GM23338 (cell line): ENCODE data around the gene GNAI3. TPM values are rescaled to one million over a fixed set of nuclear protein-coding genes. Genes with fewer than 3 reads are reported as not detected.

Source experiments
- ATAC-seq: fragments of 200-7000 bp; cut with Tn5 transposase; 3 replicates; pipeline ENCODE4 v1.9.1; 2020
- DNase-seq: peaks from one replicate; pipeline ENCODE4 v3.0.0-alpha.2; 2015; ENCODE audit warnings: low spot score
- H2AFZ ChIP-seq: fragments of 200-600 bp; sonication (generic); 2 replicates; pipeline ENCODE4 v1.8.0; 2016; ENCODE audit warnings: antibody characterized with exemption, mild to moderate bottlenecking, moderate library complexity
- H3F3A ChIP-seq: fragments of 200-600 bp; sonication (generic); replicated peaks from 2 replicates; pipeline ENCODE4 v1.8.0; 2017; ENCODE audit warnings: antibody characterized with exemption, mixed run types, low read depth
- H3K27ac ChIP-seq: fragments of 200-600 bp; sonication (generic); 2 replicates; pipeline ENCODE4 v1.6.1; 2016; ENCODE audit warnings: low read depth
- H3K27me3 ChIP-seq: fragments of 200-600 bp; sonication (generic); 2 replicates; pipeline ENCODE4 v1.8.0; 2016; ENCODE audit warnings: mild to moderate bottlenecking, mixed run types, moderate library complexity; ENCODE audit not compliant: insufficient read depth
- H3K36me3 ChIP-seq: fragments of 200-600 bp; sonication (generic); 2 replicates; pipeline ENCODE4 v1.8.0; 2016; ENCODE audit warnings: mild to moderate bottlenecking; ENCODE audit not compliant: insufficient read depth
- H3K4me1 ChIP-seq: fragments of 200-600 bp; sonication (generic); 2 replicates; pipeline ENCODE4 v1.8.0; 2016; ENCODE audit warnings: mild to moderate bottlenecking, moderate library complexity; ENCODE audit not compliant: insufficient read depth
- H3K4me2 ChIP-seq: fragments of 200-600 bp; sonication (generic); 2 replicates; pipeline ENCODE4 v1.7.1; 2017; ENCODE audit warnings: mixed run types
- H3K4me3 ChIP-seq: fragments of 200-600 bp; sonication (generic); 2 replicates; pipeline ENCODE4 v1.6.1; 2016; ENCODE audit warnings: mixed run types
- H3K79me2 ChIP-seq: fragments of 200-600 bp; sonication (generic); replicated peaks from 2 replicates; pipeline ENCODE4 v1.8.0; 2017; ENCODE audit warnings: mild to moderate bottlenecking; ENCODE audit not compliant: insufficient read depth
- H3K9me2 ChIP-seq: fragments of 200-600 bp; sonication (generic); 2 replicates; pipeline ENCODE4 v1.8.0; 2017; ENCODE audit not compliant: insufficient read depth
- H4K20me1 ChIP-seq: fragments of 200-600 bp; sonication (generic); replicated peaks from 2 replicates; pipeline ENCODE4 v1.8.0; 2017; ENCODE audit warnings: mild to moderate bottlenecking; ENCODE audit not compliant: insufficient read depth
- H3K27ac Mint-ChIP-seq: 2 replicates; pipeline ENCODE4 v1.8.0; 2020; ENCODE audit warnings: inconsistent platforms, mild to moderate bottlenecking, moderate library complexity, mixed read lengths
- H3K27me3 Mint-ChIP-seq: 3 replicates; pipeline ENCODE4 v1.8.0; 2022; ENCODE audit warnings: low read depth, mild to moderate bottlenecking, moderate library complexity, mixed read lengths, inconsistent platforms; ENCODE audit not compliant: insufficient read depth, poor library complexity
- H3K36me3 Mint-ChIP-seq: 3 replicates; pipeline ENCODE4 v1.8.0; 2021; ENCODE audit warnings: low read depth, mild to moderate bottlenecking, inconsistent platforms, moderate library complexity, mixed read lengths
- H3K4me1 Mint-ChIP-seq: 3 replicates; pipeline ENCODE4 v1.8.0; 2020; ENCODE audit warnings: mild to moderate bottlenecking, inconsistent platforms, mixed read lengths
- H3K4me3 Mint-ChIP-seq: 3 replicates; pipeline ENCODE4 v1.8.0; 2021; ENCODE audit warnings: moderate library complexity, mild to moderate bottlenecking, inconsistent platforms, mixed read lengths
- H3K9me3 Mint-ChIP-seq: 3 replicates; pipeline ENCODE4 v1.8.0; 2020; ENCODE audit warnings: moderate library complexity, mild to moderate bottlenecking, inconsistent platforms, mixed read lengths
- CREB1 ChIP-seq: fragments of 250-450 bp; sonication (Bioruptor Pico); IDR thresholded peaks from 2 replicates; pipeline ENCODE4 v1.5.0; 2020; ENCODE audit warnings: low read depth, mild to moderate bottlenecking, moderate library complexity
- STAT1 ChIP-seq: IDR thresholded peaks from one replicate; pipeline ENCODE4 v1.6.1; 2016; ENCODE audit warnings: antibody characterized with exemption; ENCODE audit not compliant: unreplicated experiment
- polyA plus RNA-seq: library from polyadenylated mRNA; unstranded; fragments of >200 nt; fragmentation: Nextera tagmentation; extraction: Ambion mirVana; gene quantifications from 2 replicates; pipeline ENCODE4 v1.2.1, GENCODE V29; 2016
- total RNA-seq: library from RNA; depleted of rRNA; stranded (reverse); fragments of >200 nt; shearing (Covaris generic); gene quantifications from 2 replicates; pipeline ENCODE4 v1.2.3, GENCODE V29; 2014
- TF ChIP-seq, protein P1 (sequence below): IDR thresholded peaks from one replicate; pipeline ENCODE4 v1.6.1; 2018; ENCODE audit warnings: antibody characterized with exemption; ENCODE audit not compliant: unreplicated experiment
- TF ChIP-seq, protein P2 (sequence below): IDR thresholded peaks from 2 replicates; pipeline ENCODE4 v1.6.1; 2016; ENCODE audit warnings: antibody characterized with exemption
- TF ChIP-seq, protein P3 (sequence below): fragments of 250-450 bp; sonication (Bioruptor Pico); IDR thresholded peaks from 2 replicates; pipeline ENCODE4 v1.5.0; 2020; ENCODE audit warnings: mild to moderate bottlenecking, moderate library complexity
- TF ChIP-seq, protein P4 (sequence below), 2 experiments: fragments of 200-600 bp in 1 of 2; sonication (generic) in 1 of 2; conservative IDR thresholded peaks; 2 replicates each; pipeline versions ENCODE4 v1.5.1 to v1.6.1; 2016 to 2017; ENCODE audit warnings: antibody characterized with exemption in 2 of 2, low read depth in 2 of 2, mild to moderate bottlenecking in 2 of 2, moderate library complexity in 1 of 2

Gene GNAI3
- total and polyA plus RNA-seq, 2 experiments from 2014 or later = 4.5 to 10.2 TPM

DNA sequence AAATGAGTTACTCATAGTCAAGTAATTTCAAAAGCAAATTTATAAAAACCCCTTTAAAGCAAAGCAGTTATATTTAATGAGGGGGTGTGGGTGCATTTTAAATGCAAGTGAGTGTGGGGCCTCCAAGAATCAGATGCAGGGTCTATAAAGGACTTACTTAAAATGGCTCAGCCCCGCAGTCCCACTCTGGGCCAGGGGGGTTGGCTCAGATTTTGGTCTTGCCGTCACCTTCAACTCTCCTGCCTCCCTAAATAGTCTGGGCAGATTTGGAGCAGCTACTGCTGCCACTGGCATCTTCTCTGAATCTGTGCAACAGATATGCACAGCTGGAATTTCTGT, 87.4 kb downstream of the GNAI3 start:
- H3K4me3 Mint-ChIP-seq = no peak overlapping the region
- Histone ChIP-seq H3K27me3 (no peaks in the 10 kb centered on the region), H3K4me2 (peak overlapping the region; percentile 31; the same call in 1 of the 2 replicates), H4K20me1 (no peaks in the 10 kb centered on the region), H3K4me1 (peaks cover 10% of the 10 kb centered on the region), H2AFZ (no peak overlapping the region), H3K4me3 (no peak overlapping the region), H3K79me2 (no peaks in the 10 kb centered on the region), H3K9me2 (no peaks in the 10 kb centered on the region), H3K27ac (no peak overlapping the region), H3K36me3 (peaks cover 4% of the 10 kb centered on the region; the same call in 1 of the 2 replicates), H3F3A (0 out of 2 replicates have a peak, but pooled peaks cover 3% of the 10 kb centered on the region)
- ATAC-seq (peak; percentile 21), DNase-seq (no peak)
- H3K36me3 Mint-ChIP-seq = 0 out of 3 replicates have a peak, but pooled peaks cover 4% of the 10 kb centered on the region
- peaks cover 27% of the 10 kb centered on the region for H3K4me1 Mint-ChIP-seq
- peak overlapping the region; percentile 71 for H3K27ac Mint-ChIP-seq
- H3K27me3 Mint-ChIP-seq = peaks cover 14% of the 10 kb centered on the region
- no peaks in the 10 kb centered on the region for H3K9me3 Mint-ChIP-seq
- TF ChIP-seq, protein P1, sequence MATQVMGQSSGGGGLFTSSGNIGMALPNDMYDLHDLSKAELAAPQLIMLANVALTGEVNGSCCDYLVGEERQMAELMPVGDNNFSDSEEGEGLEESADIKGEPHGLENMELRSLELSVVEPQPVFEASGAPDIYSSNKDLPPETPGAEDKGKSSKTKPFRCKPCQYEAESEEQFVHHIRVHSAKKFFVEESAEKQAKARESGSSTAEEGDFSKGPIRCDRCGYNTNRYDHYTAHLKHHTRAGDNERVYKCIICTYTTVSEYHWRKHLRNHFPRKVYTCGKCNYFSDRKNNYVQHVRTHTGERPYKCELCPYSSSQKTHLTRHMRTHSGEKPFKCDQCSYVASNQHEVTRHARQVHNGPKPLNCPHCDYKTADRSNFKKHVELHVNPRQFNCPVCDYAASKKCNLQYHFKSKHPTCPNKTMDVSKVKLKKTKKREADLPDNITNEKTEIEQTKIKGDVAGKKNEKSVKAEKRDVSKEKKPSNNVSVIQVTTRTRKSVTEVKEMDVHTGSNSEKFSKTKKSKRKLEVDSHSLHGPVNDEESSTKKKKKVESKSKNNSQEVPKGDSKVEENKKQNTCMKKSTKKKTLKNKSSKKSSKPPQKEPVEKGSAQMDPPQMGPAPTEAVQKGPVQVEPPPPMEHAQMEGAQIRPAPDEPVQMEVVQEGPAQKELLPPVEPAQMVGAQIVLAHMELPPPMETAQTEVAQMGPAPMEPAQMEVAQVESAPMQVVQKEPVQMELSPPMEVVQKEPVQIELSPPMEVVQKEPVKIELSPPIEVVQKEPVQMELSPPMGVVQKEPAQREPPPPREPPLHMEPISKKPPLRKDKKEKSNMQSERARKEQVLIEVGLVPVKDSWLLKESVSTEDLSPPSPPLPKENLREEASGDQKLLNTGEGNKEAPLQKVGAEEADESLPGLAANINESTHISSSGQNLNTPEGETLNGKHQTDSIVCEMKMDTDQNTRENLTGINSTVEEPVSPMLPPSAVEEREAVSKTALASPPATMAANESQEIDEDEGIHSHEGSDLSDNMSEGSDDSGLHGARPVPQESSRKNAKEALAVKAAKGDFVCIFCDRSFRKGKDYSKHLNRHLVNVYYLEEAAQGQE = no peak
- TF ChIP-seq STAT1 (no peak), CREB1 (CRISPR knock-in tag) (no peak)
- TF ChIP-seq, protein P2, sequence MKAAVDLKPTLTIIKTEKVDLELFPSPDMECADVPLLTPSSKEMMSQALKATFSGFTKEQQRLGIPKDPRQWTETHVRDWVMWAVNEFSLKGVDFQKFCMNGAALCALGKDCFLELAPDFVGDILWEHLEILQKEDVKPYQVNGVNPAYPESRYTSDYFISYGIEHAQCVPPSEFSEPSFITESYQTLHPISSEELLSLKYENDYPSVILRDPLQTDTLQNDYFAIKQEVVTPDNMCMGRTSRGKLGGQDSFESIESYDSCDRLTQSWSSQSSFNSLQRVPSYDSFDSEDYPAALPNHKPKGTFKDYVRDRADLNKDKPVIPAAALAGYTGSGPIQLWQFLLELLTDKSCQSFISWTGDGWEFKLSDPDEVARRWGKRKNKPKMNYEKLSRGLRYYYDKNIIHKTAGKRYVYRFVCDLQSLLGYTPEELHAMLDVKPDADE = no peak

DNA sequence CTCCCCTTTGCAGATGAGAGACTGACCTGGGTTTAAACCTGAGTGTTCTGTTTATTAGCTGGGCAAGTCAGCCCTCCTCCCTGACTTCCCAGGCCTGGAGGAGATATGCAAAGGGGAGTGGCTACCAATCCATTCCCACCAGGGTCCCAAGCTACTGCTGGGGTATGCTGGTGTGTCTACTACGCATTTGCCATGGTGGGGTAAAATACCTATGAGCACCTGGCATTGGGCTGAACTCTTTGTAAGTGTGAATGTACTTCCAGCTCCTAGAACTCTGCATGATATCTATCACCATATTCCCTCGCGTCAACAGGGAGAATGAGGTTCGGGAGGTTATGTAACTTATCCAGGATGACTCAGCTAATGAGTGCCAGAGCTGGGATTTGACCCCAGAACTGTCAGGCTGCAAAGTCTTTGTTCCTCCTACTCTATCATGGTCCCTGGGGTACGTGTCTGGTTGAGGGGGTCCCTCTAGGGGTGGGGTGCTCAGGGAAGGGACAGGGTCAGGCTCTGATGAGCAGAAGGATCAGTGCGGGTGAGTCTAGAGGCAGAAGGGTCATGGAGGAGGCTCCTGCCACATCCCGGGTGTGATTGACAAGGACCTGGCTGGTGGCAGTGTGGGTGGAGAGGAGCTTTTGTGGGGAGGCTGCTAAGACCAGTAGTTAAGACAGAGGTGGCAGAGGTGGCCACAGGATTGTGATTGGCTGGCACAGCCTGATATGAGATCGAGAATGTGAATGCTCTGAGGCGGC, 88.0 kb downstream of the GNAI3 start:
- H3K4me3 ChIP-seq = no peak overlapping the region
- peak overlapping the region; percentile 97 for H2AFZ ChIP-seq
- H3K27me3 ChIP-seq = no peaks in the 10 kb centered on the region
- Mint-ChIP-seq H3K27me3 (peaks cover 14% of the 10 kb centered on the region), H3K36me3 (no peaks in the 10 kb centered on the region), H3K4me1 (peaks cover 27% of the 10 kb centered on the region), H3K27ac (peak overlapping the region; percentile 94), H3K9me3 (no peaks in the 10 kb centered on the region), H3K4me3 (no peak overlapping the region)
- H3K4me1 ChIP-seq = peaks cover 10% of the 10 kb centered on the region
- H3K36me3 ChIP-seq = no peaks in the 10 kb centered on the region
- 0 out of 2 replicates have a peak, but pooled peaks cover 3% of the 10 kb centered on the region for H3F3A ChIP-seq
- H4K20me1 ChIP-seq = no peaks in the 10 kb centered on the region
- TF ChIP-seq, protein P3, sequence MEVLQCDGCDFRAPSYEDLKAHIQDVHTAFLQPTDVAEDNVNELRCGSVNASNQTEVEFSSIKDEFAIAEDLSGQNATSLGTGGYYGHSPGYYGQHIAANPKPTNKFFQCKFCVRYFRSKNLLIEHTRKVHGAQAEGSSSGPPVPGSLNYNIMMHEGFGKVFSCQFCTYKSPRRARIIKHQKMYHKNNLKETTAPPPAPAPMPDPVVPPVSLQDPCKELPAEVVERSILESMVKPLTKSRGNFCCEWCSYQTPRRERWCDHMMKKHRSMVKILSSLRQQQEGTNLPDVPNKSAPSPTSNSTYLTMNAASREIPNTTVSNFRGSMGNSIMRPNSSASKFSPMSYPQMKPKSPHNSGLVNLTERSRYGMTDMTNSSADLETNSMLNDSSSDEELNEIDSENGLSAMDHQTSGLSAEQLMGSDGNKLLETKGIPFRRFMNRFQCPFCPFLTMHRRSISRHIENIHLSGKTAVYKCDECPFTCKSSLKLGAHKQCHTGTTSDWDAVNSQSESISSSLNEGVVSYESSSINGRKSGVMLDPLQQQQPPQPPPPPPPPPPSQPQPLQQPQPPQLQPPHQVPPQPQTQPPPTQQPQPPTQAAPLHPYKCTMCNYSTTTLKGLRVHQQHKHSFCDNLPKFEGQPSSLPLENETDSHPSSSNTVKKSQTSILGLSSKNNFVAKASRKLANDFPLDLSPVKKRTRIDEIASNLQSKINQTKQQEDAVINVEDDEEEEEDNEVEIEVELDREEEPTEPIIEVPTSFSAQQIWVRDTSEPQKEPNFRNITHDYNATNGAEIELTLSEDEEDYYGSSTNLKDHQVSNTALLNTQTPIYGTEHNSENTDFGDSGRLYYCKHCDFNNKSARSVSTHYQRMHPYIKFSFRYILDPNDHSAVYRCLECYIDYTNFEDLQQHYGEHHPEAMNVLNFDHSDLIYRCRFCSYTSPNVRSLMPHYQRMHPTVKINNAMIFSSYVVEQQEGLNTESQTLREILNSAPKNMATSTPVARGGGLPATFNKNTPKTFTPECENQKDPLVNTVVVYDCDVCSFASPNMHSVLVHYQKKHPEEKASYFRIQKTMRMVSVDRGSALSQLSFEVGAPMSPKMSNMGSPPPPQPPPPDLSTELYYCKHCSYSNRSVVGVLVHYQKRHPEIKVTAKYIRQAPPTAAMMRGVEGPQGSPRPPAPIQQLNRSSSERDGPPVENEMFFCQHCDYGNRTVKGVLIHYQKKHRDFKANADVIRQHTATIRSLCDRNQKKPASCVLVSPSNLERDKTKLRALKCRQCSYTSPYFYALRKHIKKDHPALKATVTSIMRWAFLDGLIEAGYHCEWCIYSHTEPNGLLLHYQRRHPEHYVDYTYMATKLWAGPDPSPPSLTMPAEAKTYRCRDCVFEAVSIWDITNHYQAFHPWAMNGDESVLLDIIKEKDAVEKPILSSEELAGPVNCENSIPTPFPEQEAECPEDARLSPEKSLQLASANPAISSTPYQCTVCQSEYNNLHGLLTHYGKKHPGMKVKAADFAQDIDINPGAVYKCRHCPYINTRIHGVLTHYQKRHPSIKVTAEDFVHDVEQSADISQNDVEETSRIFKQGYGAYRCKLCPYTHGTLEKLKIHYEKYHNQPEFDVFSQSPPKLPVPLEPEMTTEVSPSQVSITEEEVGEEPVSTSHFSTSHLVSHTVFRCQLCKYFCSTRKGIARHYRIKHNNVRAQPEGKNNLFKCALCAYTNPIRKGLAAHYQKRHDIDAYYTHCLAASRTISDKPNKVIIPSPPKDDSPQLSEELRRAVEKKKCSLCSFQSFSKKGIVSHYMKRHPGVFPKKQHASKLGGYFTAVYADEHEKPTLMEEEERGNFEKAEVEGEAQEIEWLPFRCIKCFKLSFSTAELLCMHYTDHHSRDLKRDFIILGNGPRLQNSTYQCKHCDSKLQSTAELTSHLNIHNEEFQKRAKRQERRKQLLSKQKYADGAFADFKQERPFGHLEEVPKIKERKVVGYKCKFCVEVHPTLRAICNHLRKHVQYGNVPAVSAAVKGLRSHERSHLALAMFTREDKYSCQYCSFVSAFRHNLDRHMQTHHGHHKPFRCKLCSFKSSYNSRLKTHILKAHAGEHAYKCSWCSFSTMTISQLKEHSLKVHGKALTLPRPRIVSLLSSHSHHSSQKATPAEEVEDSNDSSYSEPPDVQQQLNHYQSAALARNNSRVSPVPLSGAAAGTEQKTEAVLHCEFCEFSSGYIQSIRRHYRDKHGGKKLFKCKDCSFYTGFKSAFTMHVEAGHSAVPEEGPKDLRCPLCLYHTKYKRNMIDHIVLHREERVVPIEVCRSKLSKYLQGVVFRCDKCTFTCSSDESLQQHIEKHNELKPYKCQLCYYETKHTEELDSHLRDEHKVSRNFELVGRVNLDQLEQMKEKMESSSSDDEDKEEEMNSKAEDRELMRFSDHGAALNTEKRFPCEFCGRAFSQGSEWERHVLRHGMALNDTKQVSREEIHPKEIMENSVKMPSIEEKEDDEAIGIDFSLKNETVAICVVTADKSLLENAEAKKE = no peak
- TF ChIP-seq, protein P4, sequence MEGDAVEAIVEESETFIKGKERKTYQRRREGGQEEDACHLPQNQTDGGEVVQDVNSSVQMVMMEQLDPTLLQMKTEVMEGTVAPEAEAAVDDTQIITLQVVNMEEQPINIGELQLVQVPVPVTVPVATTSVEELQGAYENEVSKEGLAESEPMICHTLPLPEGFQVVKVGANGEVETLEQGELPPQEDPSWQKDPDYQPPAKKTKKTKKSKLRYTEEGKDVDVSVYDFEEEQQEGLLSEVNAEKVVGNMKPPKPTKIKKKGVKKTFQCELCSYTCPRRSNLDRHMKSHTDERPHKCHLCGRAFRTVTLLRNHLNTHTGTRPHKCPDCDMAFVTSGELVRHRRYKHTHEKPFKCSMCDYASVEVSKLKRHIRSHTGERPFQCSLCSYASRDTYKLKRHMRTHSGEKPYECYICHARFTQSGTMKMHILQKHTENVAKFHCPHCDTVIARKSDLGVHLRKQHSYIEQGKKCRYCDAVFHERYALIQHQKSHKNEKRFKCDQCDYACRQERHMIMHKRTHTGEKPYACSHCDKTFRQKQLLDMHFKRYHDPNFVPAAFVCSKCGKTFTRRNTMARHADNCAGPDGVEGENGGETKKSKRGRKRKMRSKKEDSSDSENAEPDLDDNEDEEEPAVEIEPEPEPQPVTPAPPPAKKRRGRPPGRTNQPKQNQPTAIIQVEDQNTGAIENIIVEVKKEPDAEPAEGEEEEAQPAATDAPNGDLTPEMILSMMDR (conservative IDR thresholded peaks at IDR 0.05; ENCODE audit: low read depth in 2 of 2) = peak in 1 of 2 experiments; percentile 17; a peak in 2 of 4 replicates
- H3K9me2 ChIP-seq = no peaks in the 10 kb centered on the region
- DNase-seq (no peak), ATAC-seq (peak; percentile 47)
- peak overlapping the region; percentile 31; the same call in 1 of the 2 replicates for H3K4me2 ChIP-seq
- no peaks in the 10 kb centered on the region for H3K79me2 ChIP-seq
- H3K27ac ChIP-seq = no peak overlapping the region
